ENCODE data around the gene ST3GAL6.

The ST3GAL6 gene

GRCh38 chr3:98807561-98807960 lies 44.4 kb downstream of the ST3GAL6 start:
- in situ Hi-C loops (cut with MboI; ENCODE audit: low pct_unique_long_range_greater_than_20kb, low sequenced_read_pairs, unreplicated experiment), result loop anchor here (25.0 kb wide), 4 partner anchors 355 to 955 kb away; partner anchors contain the start of gene GABRR3
- no peak for DNase-seq (ENCODE audit: low spot score)
- no peak for TF ChIP-seq CTCF (IDR thresholded peaks at IDR 0.05; ENCODE audit: extremely low read depth, insufficient read depth, missing control alignments)

- in situ Hi-C loops (cut with MboI; ENCODE audit: low pct_unique_long_range_greater_than_20kb, low sequenced_read_pairs, unreplicated experiment), result loop anchor here (25.0 kb wide), 4 partner anchors 354 to 954 kb away; partner anchors contain the start of gene GABRR3
- DNase-seq (ENCODE audit: low spot score), result no peak
- TF ChIP-seq CTCF (IDR thresholded peaks at IDR 0.05; ENCODE audit: extremely low read depth, insufficient read depth, missing control alignments), result no peak
Measured at GRCh38 chr3:98808071-98808470, 44.9 kb downstream of the ST3GAL6 start.

- DNase-seq (ENCODE audit: low spot score), result no peak
- in situ Hi-C loops (cut with MboI; ENCODE audit: low pct_unique_long_range_greater_than_20kb, low sequenced_read_pairs, unreplicated experiment), result loop anchor here (25.0 kb wide), 4 partner anchors 353 to 953 kb away; partner anchors contain the start of gene GABRR3
- no peak for TF ChIP-seq CTCF (IDR thresholded peaks at IDR 0.05; ENCODE audit: extremely low read depth, insufficient read depth, missing control alignments)
Measured at GRCh38 chr3:98809557-98809956, 46.4 kb downstream of the ST3GAL6 start.

GRCh38 chr3:98811048-98811447 lies 47.9 kb downstream of the ST3GAL6 start:
- no peak for TF ChIP-seq CTCF (IDR thresholded peaks at IDR 0.05; ENCODE audit: extremely low read depth, insufficient read depth, missing control alignments)
- no peak for DNase-seq (ENCODE audit: low spot score)
- in situ Hi-C loops (cut with MboI; ENCODE audit: low pct_unique_long_range_greater_than_20kb, low sequenced_read_pairs, unreplicated experiment), result loop anchor here (10.0 to 25.0 kb wide), 5 partner anchors 184 to 951 kb away; partner anchors contain the start of gene GABRR3

- DNase-seq (ENCODE audit: low spot score), result peak; percentile 20
- in situ Hi-C loops (cut with MboI; ENCODE audit: low pct_unique_long_range_greater_than_20kb, low sequenced_read_pairs, unreplicated experiment), result loop anchor here (10.0 to 25.0 kb wide), 5 partner anchors 182 to 949 kb away; partner anchors contain the start of gene GABRR3
- TF ChIP-seq CTCF (IDR thresholded peaks at IDR 0.05; ENCODE audit: extremely low read depth, insufficient read depth, missing control alignments), result peak; percentile 52
Measured at GRCh38 chr3:98812851-98813374, 49.8 kb downstream of the ST3GAL6 start.

- TF ChIP-seq CTCF (IDR thresholded peaks at IDR 0.05; ENCODE audit: extremely low read depth, insufficient read depth, missing control alignments), result no peak
Measured at GRCh38 chr3:98814817-98815420, 51.8 kb downstream of the ST3GAL6 start.

More at GRCh38 chr3:98814817-98815420, 51.8 kb downstream of the ST3GAL6 start:
- DNase-seq (ENCODE audit: low spot score), result no peak
- in situ Hi-C loops (cut with MboI; ENCODE audit: low pct_unique_long_range_greater_than_20kb, low sequenced_read_pairs, unreplicated experiment), result loop anchor here (5.0 to 25.0 kb wide), 6 partner anchors 180 to 947 kb away; partner anchors contain the start of gene GABRR3

Data from GM13977 (cell line).